GM19043 (cell line): ENCODE measurements around the gene PRODH.
"Not testable (repeated sequence)": the region's sequence is repeated elsewhere in the genome, so short reads cannot be mapped to it uniquely, and the experiment has no call there.

Experiments used
- ATAC-seq: cut with Tn5 transposase; IDR thresholded peaks from one replicate; pipeline ENCODE4 v1.9.1; 2021; ENCODE audit warnings: low read depth; ENCODE audit not compliant: unreplicated experiment

PRODH gene

DNA sequence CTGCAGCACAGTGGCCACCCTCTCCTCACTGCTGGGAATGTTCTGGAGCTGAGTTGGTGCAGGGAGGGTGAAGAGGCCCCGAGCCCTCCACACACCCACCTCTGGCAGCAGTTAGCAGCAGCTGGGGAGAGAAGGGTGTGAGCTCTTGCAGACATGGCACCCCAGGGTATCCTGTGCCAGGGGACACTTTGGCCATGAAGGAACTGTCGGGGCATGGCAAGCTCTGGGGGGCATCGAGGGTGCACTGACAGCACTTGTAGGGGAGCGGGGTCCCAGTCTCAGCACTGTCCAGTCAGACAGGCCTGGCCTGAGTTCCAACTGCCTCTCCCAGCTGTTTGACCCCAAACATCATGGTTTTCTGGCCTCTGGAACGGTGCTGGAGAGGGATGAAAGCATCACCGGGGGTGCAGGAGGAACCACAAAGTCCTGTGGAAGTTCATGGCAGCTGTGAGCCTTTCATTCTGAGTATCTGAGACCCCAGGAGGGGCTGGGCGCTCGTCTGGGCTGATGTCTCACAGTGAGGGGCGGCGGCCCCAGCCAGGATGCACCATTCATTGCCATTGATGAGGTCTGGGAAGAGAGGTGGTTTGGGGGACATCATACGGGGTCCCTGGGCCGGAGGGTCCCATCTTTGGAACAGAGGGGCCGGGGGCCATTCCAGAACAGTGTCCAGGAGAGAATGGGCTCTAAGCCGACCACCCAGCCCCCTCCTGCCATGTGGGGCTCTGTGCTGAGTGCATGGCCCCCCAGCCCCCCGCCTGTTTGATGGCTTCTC is 20.2 kb upstream of the PRODH start:
- ATAC-seq: not testable (repeated sequence)

DNA sequence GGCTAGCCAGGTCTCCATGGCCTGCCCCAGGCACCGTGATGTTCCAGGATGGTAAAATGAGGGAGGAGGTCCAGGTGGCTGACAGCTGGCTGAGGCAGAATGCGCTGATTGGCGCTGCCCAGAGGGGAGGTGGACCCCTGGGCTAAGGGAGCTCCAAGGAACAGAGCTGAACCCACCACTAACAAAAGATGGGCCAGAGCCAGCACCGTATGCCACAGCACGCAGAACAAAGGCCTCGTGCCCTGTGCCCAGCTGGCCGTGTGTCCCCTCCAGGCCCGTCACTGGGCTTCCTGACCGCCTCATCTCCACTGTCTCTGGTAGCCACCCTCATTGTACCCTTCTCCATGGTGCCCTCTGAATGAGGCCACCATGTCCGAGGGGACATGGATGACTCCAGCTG is 19.6 kb upstream of the PRODH start:
- ATAC-seq: no peak

DNA sequence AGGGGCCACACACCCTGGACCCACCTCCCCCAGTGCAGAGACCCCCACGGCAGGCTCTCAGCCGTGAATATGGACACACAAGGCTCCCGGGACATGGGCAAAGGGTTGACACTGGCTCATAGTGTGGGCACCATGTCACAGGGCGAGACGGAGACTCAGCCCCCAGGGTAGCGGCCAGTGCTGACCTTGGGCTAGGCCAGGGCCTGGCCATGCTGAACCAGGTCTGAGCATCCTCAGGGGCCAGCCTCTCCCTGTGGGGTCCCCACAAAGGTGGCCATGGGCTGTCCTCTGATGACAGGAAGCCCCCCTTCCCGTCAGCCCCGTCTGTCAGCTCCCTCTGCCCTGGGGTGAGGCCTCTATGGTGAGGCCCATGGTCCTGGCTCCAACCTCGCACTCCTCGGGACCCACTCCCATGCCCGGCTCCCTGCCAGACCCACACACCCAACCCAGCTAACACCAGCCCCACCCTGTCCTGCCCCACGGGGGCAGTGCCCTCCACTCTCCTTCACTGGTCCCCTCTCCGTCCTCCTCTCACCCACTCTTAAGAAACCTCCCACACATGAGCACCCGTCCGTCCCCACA is 19.0 kb upstream of the PRODH start:
- no peak for ATAC-seq

- ATAC-seq: not testable (repeated sequence)
Measured at GRCh38 chr22:18954303-18954989, 18.4 kb upstream of the PRODH start.

- ATAC-seq: not testable (repeated sequence)
Measured at GRCh38 chr22:18953128-18953527, 17.0 kb upstream of the PRODH start.

- ATAC-seq: no peak
Measured at GRCh38 chr22:18952022-18952421, 15.9 kb upstream of the PRODH start.

DNA sequence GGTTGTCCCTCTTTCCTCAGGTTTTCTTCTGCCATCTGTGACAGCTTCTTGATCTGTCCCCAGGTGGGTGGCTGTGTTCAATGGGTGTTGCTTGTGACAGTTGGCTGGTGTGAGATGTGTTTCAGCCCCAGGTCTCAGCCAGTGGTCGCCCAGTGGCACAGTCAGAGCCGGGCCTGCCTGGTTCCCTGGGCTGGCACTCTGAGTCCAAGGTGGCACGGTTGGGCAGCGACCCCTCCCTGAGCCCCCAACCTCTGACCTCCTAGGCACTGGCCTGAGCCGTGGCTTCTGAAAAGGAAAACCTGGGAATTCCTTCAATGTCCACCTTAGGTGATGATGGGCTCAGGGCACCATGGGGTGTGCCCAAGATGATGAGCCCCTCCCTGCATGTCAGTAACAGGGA is 14.0 kb upstream of the PRODH start:
- ATAC-seq: no peak

- ATAC-seq: no peak
Measured at GRCh38 chr22:18947905-18948304, 11.8 kb upstream of the PRODH start.

- ATAC-seq: not testable (repeated sequence)
Measured at GRCh38 chr22:18947105-18947504, 11.0 kb upstream of the PRODH start.

DNA sequence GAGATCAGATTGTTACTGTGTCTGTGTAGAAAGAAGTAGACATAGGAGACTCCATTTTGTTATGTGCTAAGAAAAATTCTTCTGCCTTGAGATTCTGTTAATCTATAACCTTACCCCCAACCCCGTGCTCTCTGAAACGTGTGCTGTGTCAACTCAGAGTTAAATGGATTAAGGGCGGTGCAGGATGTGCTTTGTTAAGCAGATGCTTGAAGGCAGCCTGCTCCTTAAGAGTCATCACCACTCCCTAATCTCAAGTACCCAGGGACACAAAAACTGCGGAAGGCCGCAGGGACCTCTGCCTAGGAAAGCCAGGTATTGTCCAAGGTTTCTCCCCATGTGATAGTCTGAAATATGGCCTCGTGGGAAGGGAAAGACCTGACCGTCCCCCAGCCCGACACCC is 2.6 kb upstream of the PRODH start:
- not testable (repeated sequence) for ATAC-seq

- not testable (repeated sequence) for ATAC-seq
Measured at GRCh38 chr22:18934688-18935087, 1.4 kb downstream of the PRODH start.

GRCh38 chr22:18933914-18934313 is 2.2 kb downstream of the PRODH start:
- ATAC-seq: no peak

- ATAC-seq: no peak
Measured at GRCh38 chr22:18931905-18932652, 4.0 kb downstream of the PRODH start.

GRCh38 chr22:18929459-18929858 is 6.6 kb downstream of the PRODH start:
- no peak for ATAC-seq

- ATAC-seq: no peak
Measured at GRCh38 chr22:18927573-18927972, 8.5 kb downstream of the PRODH start.

- no peak for ATAC-seq
Measured at GRCh38 chr22:18927020-18927419, 9.1 kb downstream of the PRODH start.

DNA sequence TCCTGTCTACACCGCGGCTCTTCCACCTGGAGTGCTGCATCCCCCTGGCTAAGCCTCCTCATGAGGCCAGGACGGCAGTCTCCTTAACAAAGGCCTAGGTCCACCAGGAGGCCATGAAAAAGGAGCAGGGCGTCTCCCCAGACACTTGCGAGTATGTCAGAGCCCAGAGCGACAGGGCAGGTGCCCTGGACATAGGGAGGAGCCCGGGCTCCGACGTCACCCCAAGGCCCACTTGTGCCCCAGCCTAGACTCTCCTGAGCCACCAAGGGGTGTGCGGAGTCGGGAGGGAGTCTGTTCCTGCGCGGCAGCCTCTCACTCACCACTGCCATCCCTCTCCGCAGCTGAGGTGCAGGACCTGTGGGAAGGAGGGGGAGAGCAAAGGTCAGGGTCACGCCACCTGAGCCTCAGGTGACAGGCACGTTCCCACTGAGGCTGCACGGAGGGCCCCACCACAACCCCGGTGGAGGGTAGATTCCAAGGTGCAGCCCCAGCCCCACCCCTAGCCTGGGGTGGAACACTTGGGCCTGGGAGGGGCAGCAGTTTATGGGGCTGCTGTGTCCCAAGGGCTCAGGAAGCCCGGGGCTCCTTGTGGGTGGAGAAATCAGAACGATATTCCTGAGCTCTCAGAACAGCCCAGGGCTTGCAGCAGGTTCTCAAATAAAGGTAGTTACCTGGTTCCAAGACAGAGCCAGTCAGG is 10.6 kb downstream of the PRODH start:
- no peak for ATAC-seq

GRCh38 chr22:18920257-18920902 is 15.7 kb downstream of the PRODH start:
- not testable (repeated sequence) for ATAC-seq

- not testable (repeated sequence) for ATAC-seq
Measured at GRCh38 chr22:18917818-18918217, 18.3 kb downstream of the PRODH start.

- not testable (repeated sequence) for ATAC-seq
Measured at GRCh38 chr22:18915550-18915949, 20.5 kb downstream of the PRODH start.
